CD4-positive, alpha-beta T cell (primary cell): ENCODE measurements around the gene UBE2D2. TPM values are rescaled to one million over a fixed set of nuclear protein-coding genes. Genes with fewer than 3 reads are reported as not detected.
A peak's percentile ranks its signal among the peaks of the same experiment; 100 is the strongest.

Source experiments
- ATAC-seq: fragments of 200-7000 bp; cut with Tn5 transposase; one replicate; pipeline ENCODE4 v1.10.0; 2022; ENCODE audit warnings: mild to moderate bottlenecking; ENCODE audit not compliant: poor library complexity
- CTCF ChIA-PET: fragments of 350-600 bp; sonication (Branson Sonifier 250); formaldehyde crosslinking; loops from one replicate; lab custom pipeline; 2021; ENCODE audit warnings: antibody characterized with exemption, inconsistent platforms; lab: Charles Lee
- POLR2A ChIA-PET: fragments of 350-600 bp; sonication (Branson Sonifier 250); formaldehyde crosslinking; loops from one replicate; lab custom pipeline; 2021; ENCODE audit warnings: antibody characterized with exemption, inconsistent platforms; lab: Charles Lee
- DNase-seq, 14 experiments: peaks; one replicate each; pipeline ENCODE4 v3.0.0-alpha.2; 2013 to 2020; ENCODE audit warnings: mixed read lengths in 2 of 14
- H3K27ac ChIP-seq, 2 donors: one replicate each; pipeline versions ENCODE4 v1.5.1 to v1.7.0; 2013; ENCODE audit warnings: low read length in 2 of 2, low read depth in 1 of 2, mild to moderate bottlenecking in 1 of 2
- H3K27me3 ChIP-seq, 2 experiments: 1 replicate in 1 of 2; 2 replicates in 1 of 2; pipeline versions ENCODE4 v1.6.1 to v1.7.0; 2013; ENCODE audit warnings: low read length in 2 of 2, control low read depth in 1 of 2, mild to moderate bottlenecking in 1 of 2, moderate library complexity in 1 of 2; ENCODE audit not compliant: insufficient read depth in 2 of 2, control insufficient read depth in 1 of 2
- H3K36me3 ChIP-seq: one replicate; pipeline ENCODE4 v1.6.1; 2013; ENCODE audit warnings: low read length, control low read depth; ENCODE audit not compliant: insufficient read depth
- H3K4me1 ChIP-seq: one replicate; pipeline ENCODE4 v1.6.1; 2013; ENCODE audit warnings: low read length, control low read depth; ENCODE audit not compliant: insufficient read depth
- H3K4me3 ChIP-seq: one replicate; pipeline ENCODE4 v1.5.1; 2013; ENCODE audit warnings: mild to moderate bottlenecking, low read length, moderate library complexity
- H3K9me3 ChIP-seq, 2 experiments: 1 replicate in 1 of 2; 2 replicates in 1 of 2; pipeline versions ENCODE4 v1.6.1 to v1.7.0; 2013; ENCODE audit warnings: low read length in 2 of 2, mild to moderate bottlenecking in 2 of 2, control low read depth in 1 of 2, moderate library complexity in 1 of 2; ENCODE audit not compliant: control insufficient read depth in 1 of 2, insufficient read depth in 1 of 2
- H3K27ac Mint-ChIP-seq: one replicate; pipeline ENCODE4 v1.8.0; 2020; ENCODE audit warnings: mixed read lengths
- H3K27me3 Mint-ChIP-seq: one replicate; pipeline ENCODE4 v1.8.0; 2021; ENCODE audit warnings: mixed read lengths
- H3K36me3 Mint-ChIP-seq: one replicate; pipeline ENCODE4 v1.8.0; 2021; ENCODE audit warnings: low read depth, mixed read lengths
- H3K4me1 Mint-ChIP-seq: one replicate; pipeline ENCODE4 v1.8.0; 2021; ENCODE audit warnings: low read depth, mixed read lengths
- H3K4me3 Mint-ChIP-seq: one replicate; pipeline ENCODE4 v1.8.0; 2020; ENCODE audit warnings: mild to moderate bottlenecking, mixed read lengths
- H3K9me3 Mint-ChIP-seq: one replicate; pipeline ENCODE4 v1.8.0; 2020; ENCODE audit warnings: mixed read lengths
- CTCF ChIP-seq: fragments of 200-600 bp; IDR thresholded peaks from one replicate; pipeline ENCODE4 v1.8.0; 2022; ENCODE audit warnings: antibody characterized with exemption, mild to moderate bottlenecking
- intact Hi-C, 2 experiments: fragments of 100-400 bp; cut with DNase I in 1 of 2; cut with micrococcal nuclease in 1 of 2; formaldehyde crosslinking; loops; one replicate each; pipeline versions ENCODE4 v1.15.1 to v1.9.0; 2023 to 2025; cut with DNase I, micrococcal nuclease
- total RNA-seq, 174 experiments: library from RNA in 2 of 174; stranded (reverse) in 2 of 174; gene quantifications; one replicate each; pipeline ENCODE4 v1.2.3 and lab custom pipeline; 2021 to 2026

UBE2D2 gene
- total RNA-seq, 2 experiments from 2014 or later, result 164 to 174 TPM

GRCh38 chr5:139664727-139665351, 103.7 kb downstream of the UBE2D2 start:
- H3K4me1 ChIP-seq, result peaks cover 48% of the 10 kb centered on the region
- H3K27ac ChIP-seq, result no peak overlapping the region
- peaks cover 32% of the 10 kb centered on the region for H3K4me1 Mint-ChIP-seq
- no peak for ATAC-seq
- ChIA-PET CTCF (interaction anchor here (1.0 kb wide), 1 partner anchor 100 kb away, joined by 3 read pairs; no protein-coding TSS in a partner anchor), POLR2A (interaction anchor here (0.6 kb wide), 1 partner anchor 28 kb away, joined by 3 read pairs; no protein-coding TSS in a partner anchor)
- H3K4me3 ChIP-seq, result no peak overlapping the region
- DNase-seq, result no peak
- no peaks in the 10 kb centered on the region for H3K9me3 Mint-ChIP-seq
- no peaks in the 10 kb centered on the region for H3K36me3 Mint-ChIP-seq
- H3K4me3 Mint-ChIP-seq, result no peak overlapping the region
- H3K9me3 ChIP-seq, result no peaks in the 10 kb centered on the region
- no peaks in the 10 kb centered on the region for H3K27me3 ChIP-seq
- H3K27ac Mint-ChIP-seq, result no peak overlapping the region
- no peak for TF ChIP-seq CTCF
- H3K36me3 ChIP-seq, result no peaks in the 10 kb centered on the region
- H3K27me3 Mint-ChIP-seq, result no peaks in the 10 kb centered on the region
- intact Hi-C loops, result no loop called here

- Histone ChIP-seq H3K27me3 (no peaks in the 10 kb centered on the region), H3K9me3 (no peaks in the 10 kb centered on the region), H3K4me3 (no peak overlapping the region), H3K27ac (no peak overlapping the region), H3K4me1 (peaks cover 54% of the 10 kb centered on the region), H3K36me3 (no peaks in the 10 kb centered on the region)
- Mint-ChIP-seq H3K9me3 (no peaks in the 10 kb centered on the region), H3K4me3 (no peak overlapping the region), H3K27me3 (no peaks in the 10 kb centered on the region), H3K4me1 (peaks cover 39% of the 10 kb centered on the region), H3K36me3 (no peaks in the 10 kb centered on the region), H3K27ac (no peak overlapping the region)
- ChIA-PET POLR2A (interaction anchor here (1.0 kb wide), 1 partner anchor 30 kb away, joined by 3 read pairs; no protein-coding TSS in a partner anchor), CTCF (interaction anchor here (1.0 kb wide), 1 partner anchor 100 kb away, joined by 3 read pairs; no protein-coding TSS in a partner anchor)
- ATAC-seq, result no peak
- intact Hi-C loops, result no loop called here
- no peak for TF ChIP-seq CTCF
- no peak for DNase-seq
Measured at GRCh38 chr5:139665626-139666025, 104.5 kb downstream of the UBE2D2 start.

- H3K27ac Mint-ChIP-seq, result no peak overlapping the region
- Histone ChIP-seq H3K27me3 (no peaks in the 10 kb centered on the region), H3K36me3 (no peaks in the 10 kb centered on the region), H3K27ac (no peak overlapping the region), H3K4me1 (peaks cover 61% of the 10 kb centered on the region), H3K9me3 (no peaks in the 10 kb centered on the region), H3K4me3 (no peak overlapping the region)
- no peaks in the 10 kb centered on the region for H3K27me3 Mint-ChIP-seq
- ATAC-seq (no peak), DNase-seq (no peak)
- intact Hi-C loops, result no loop called here
- H3K36me3 Mint-ChIP-seq, result no peaks in the 10 kb centered on the region
- H3K4me3 Mint-ChIP-seq, result peak overlapping the region; percentile 79
- POLR2A ChIA-PET, result interaction anchor here (0.6 to 1.0 kb wide), 2 partner anchors 15 to 31 kb away, joined by 3 read pairs; no protein-coding TSS in a partner anchor
- CTCF ChIA-PET, result interaction anchor here (2.0 kb wide), 1 partner anchor 99 kb away, joined by 7 read pairs; no protein-coding TSS in a partner anchor
- H3K9me3 Mint-ChIP-seq, result no peaks in the 10 kb centered on the region
- H3K4me1 Mint-ChIP-seq, result peaks cover 40% of the 10 kb centered on the region
- no peak for TF ChIP-seq CTCF
Measured at GRCh38 chr5:139666551-139666950, 105.4 kb downstream of the UBE2D2 start.
